A549 (cell line): Measurements from ENCODE around the gene CTBP1. TPM values are rescaled to one million over a fixed set of nuclear protein-coding genes. Genes with fewer than 3 reads are reported as not detected.

Experiments
- ATAC-seq, 2 experiments: fragments of 200-7000 bp in 1 of 2; fragments of >200 bp in 1 of 2; cut with Nextera tagmentation in 1 of 2; cut with Tn5 transposase in 1 of 2; 3 replicates each; pipeline versions ENCODE4 v1.8.0 to v1.9.1; 2018 to 2020; ENCODE audit warnings: mild to moderate bottlenecking in 1 of 2, moderate library complexity in 1 of 2
- CTCF ChIA-PET: fragments of 300-600 bp; sonication (Branson Sonifier 250); formaldehyde crosslinking; extraction: SDS; loops from one replicate; lab custom pipeline; 2021; ENCODE audit warnings: antibody characterized with exemption, inconsistent platforms; lab: Yijun Ruan, JAX
- POLR2A ChIA-PET: fragments of 350-600 bp; formaldehyde crosslinking; extraction: SDS; loops from one replicate; lab custom pipeline; 2021; ENCODE audit warnings: antibody characterized with exemption, inconsistent platforms; lab: Yijun Ruan, JAX
- DNase-seq, 2 experiments: peaks; one replicate each; pipeline versions ENCODE4 v3.0.0 to v3.0.0-alpha.2; 2011 to 2016; ENCODE audit warnings: low read depth in 1 of 2, low spot score in 1 of 2
- FAIRE-seq: peaks from 2 replicates; lab custom pipeline; 2011; peaks lifted over from hg19 to GRCh38; lab: Jason Lieb, UNC
- H3K27ac ChIP-seq, 2 experiments: fragments of >200 bp; sonication (Bioruptor Twin); formaldehyde crosslinking; 3 replicates each; pipeline ENCODE4 v1.5.1; 2016 to 2017
- H3K4me1 ChIP-seq: fragments of >200 bp; sonication (Bioruptor Twin); formaldehyde crosslinking; 3 replicates; pipeline ENCODE4 v1.6.1; 2016
- H3K4me2 ChIP-seq: fragments of >200 bp; sonication (Bioruptor Twin); formaldehyde crosslinking; 3 replicates; pipeline ENCODE4 v1.6.1; 2016
- H3K4me3 ChIP-seq: fragments of >200 bp; sonication (Bioruptor Twin); formaldehyde crosslinking; 3 replicates; pipeline ENCODE4 v1.5.1; 2016
- H3K9me3 ChIP-seq: fragments of >200 bp; sonication (Bioruptor Twin); formaldehyde crosslinking; 3 replicates; pipeline ENCODE4 v1.6.1; 2016
- CBX2 ChIP-seq: fragments of 200-600 bp; sonication (generic); IDR thresholded peaks from 2 replicates; pipeline ENCODE4 v1.6.1; 2016; ENCODE audit warnings: low read depth, mild to moderate bottlenecking, borderline replicate concordance
- CBX8 ChIP-seq: fragments of 200-600 bp; sonication (generic); IDR thresholded peaks from 2 replicates; pipeline ENCODE4 v1.6.1; 2016
- CEBPB ChIP-seq, 2 experiments: fragments of >200 bp in 1 of 2; sonication (Bioruptor Twin) in 1 of 2; formaldehyde crosslinking in 1 of 2; IDR thresholded peaks; 2 replicates each; pipeline ENCODE4 v1.6.1; 2012 to 2016
- EHMT2 ChIP-seq: fragments of 200-600 bp; sonication (generic); IDR thresholded peaks from 2 replicates; pipeline ENCODE4 v1.6.1; 2016; ENCODE audit warnings: antibody characterized with exemption, low read depth, mild to moderate bottlenecking, moderate library complexity
- EP300 ChIP-seq, 2 experiments: fragments of >200 bp; sonication (Bioruptor Twin); formaldehyde crosslinking; IDR thresholded peaks; 2 replicates in 1 of 2; 3 replicates in 1 of 2; pipeline ENCODE4 v1.6.1; 2016 to 2017
- FOSB ChIP-seq: fragments of 250-450 bp; sonication (Bioruptor Pico); IDR thresholded peaks from 2 replicates; pipeline ENCODE4 v1.5.0; 2020; ENCODE audit warnings: mild to moderate bottlenecking, moderate library complexity
- FOXS1 ChIP-seq: fragments of 250-450 bp; sonication (Bioruptor Pico); IDR thresholded peaks from 2 replicates; pipeline ENCODE4 v1.5.0; 2020; ENCODE audit warnings: mild to moderate bottlenecking, moderate library complexity
- GATA3 ChIP-seq: IDR thresholded peaks from 2 replicates; pipeline ENCODE4 v1.6.1; 2012; ENCODE audit warnings: borderline replicate concordance
- HDAC2 ChIP-seq: fragments of 200-600 bp; sonication (generic); IDR thresholded peaks from 2 replicates; pipeline ENCODE4 v1.6.1; 2016
- JUN ChIP-seq, 2 experiments: fragments of >200 bp; sonication (Bioruptor Twin); formaldehyde crosslinking; IDR thresholded peaks; 2 replicates in 1 of 2; 3 replicates in 1 of 2; pipeline ENCODE4 v1.6.1; 2016 to 2017
- KDM1A ChIP-seq: fragments of 200-600 bp; sonication (generic); IDR thresholded peaks from 2 replicates; pipeline ENCODE4 v1.6.1; 2016; ENCODE audit warnings: low read depth, mild to moderate bottlenecking
- KDM5A ChIP-seq: fragments of 200-600 bp; sonication (generic); IDR thresholded peaks from 2 replicates; pipeline ENCODE4 v1.6.1; 2016; ENCODE audit warnings: antibody characterized with exemption, mild to moderate bottlenecking
- MAFK ChIP-seq: fragments of 450-650 bp; IDR thresholded peaks from 2 replicates; pipeline ENCODE4 v1.6.1; 2014; ENCODE audit not compliant: partially characterized antibody
- MYC ChIP-seq: IDR thresholded peaks from 2 replicates; pipeline ENCODE4 v1.6.1; 2012; ENCODE audit warnings: mild to moderate bottlenecking, inconsistent platforms, low read length, improper control_type of control experiment, borderline replicate concordance
- NR3C1 ChIP-seq: fragments of >200 bp; sonication (Bioruptor Twin); formaldehyde crosslinking; IDR thresholded peaks from 3 replicates; pipeline ENCODE4 v1.6.1; 2017
- POLR2AphosphoS2 ChIP-seq: conservative IDR thresholded peaks from 2 replicates; pipeline ENCODE4 v1.6.1; 2012; ENCODE audit warnings: low read length, improper control_type of control experiment, inconsistent platforms
- RARB ChIP-seq: fragments of 250-450 bp; sonication (Bioruptor Pico); IDR thresholded peaks from 2 replicates; pipeline ENCODE4 v1.8.0; 2021; ENCODE audit warnings: mild to moderate bottlenecking, moderate library complexity
- RNF2 ChIP-seq: fragments of 200-600 bp; sonication (generic); IDR thresholded peaks from 2 replicates; pipeline ENCODE4 v1.6.1; 2016; ENCODE audit warnings: low read depth, mild to moderate bottlenecking, antibody characterized with exemption, moderate library complexity, borderline replicate concordance
- SMC3 ChIP-seq: fragments of >200 bp; sonication (Bioruptor Twin); formaldehyde crosslinking; IDR thresholded peaks from 3 replicates; pipeline ENCODE4 v1.6.1; 2018; ENCODE audit warnings: inconsistent platforms
- TP53 ChIP-seq: fragments of 250-450 bp; sonication (Bioruptor Pico); IDR thresholded peaks from 2 replicates; pipeline ENCODE4 v1.5.0; 2021; ENCODE audit warnings: mild to moderate bottlenecking, moderate library complexity
- ZSCAN20 ChIP-seq: fragments of 250-450 bp; sonication (Bioruptor Pico); IDR thresholded peaks from 2 replicates; pipeline ENCODE4 v1.8.0; 2022; ENCODE audit warnings: mild to moderate bottlenecking, moderate library complexity
- WGBS: methylation state at CpG from one replicate; pipeline ENCODE4 v1.1.6; 2017; ENCODE audit errors: missing lambda C conversion rate; 5-methylcytosine and 5-hydroxymethylcytosine counted together
- polyA plus RNA-seq, 4 experiments: library from polyadenylated mRNA; depleted of rRNA in 3 of 4; stranded (reverse); fragments of >200 nt; fragmentation: RNase III in 1 of 4; extraction: RNeasy Plus Mini Kit Qiagen cat#74134 plus additional on column Dnase treatment in 1 of 4; gene quantifications; 2 replicates in 3 of 4; 3 replicates in 1 of 4; pipeline ENCODE4 v1.2.3, GENCODE V29; 2011 to 2017
- TF ChIP-seq, protein P1 (sequence below): fragments of >200 bp; sonication (Bioruptor Twin); formaldehyde crosslinking; IDR thresholded peaks from 3 replicates; pipeline ENCODE4 v1.5.1; 2016
- TF ChIP-seq, protein P2 (sequence below): IDR thresholded peaks from 2 replicates; pipeline ENCODE4 v1.6.1; 2012
- TF ChIP-seq, protein P3 (sequence below): fragments of 250-450 bp; sonication (Bioruptor Pico); IDR thresholded peaks from 2 replicates; pipeline ENCODE4 v1.5.0; 2021; ENCODE audit warnings: mild to moderate bottlenecking, moderate library complexity, borderline replicate concordance
- TF ChIP-seq, protein P4 (sequence below): IDR thresholded peaks from 2 replicates; pipeline ENCODE4 v1.6.1; 2012; ENCODE audit warnings: low read depth, borderline replicate concordance
- TF ChIP-seq, protein P5 (sequence below): IDR thresholded peaks from 2 replicates; pipeline ENCODE4 v1.6.1; 2012

CTBP1 gene
- polyA plus RNA-seq, 2 of the 4 experiments (the other 2 are of a cell fraction): 43.1 to 93.1 TPM

DNA sequence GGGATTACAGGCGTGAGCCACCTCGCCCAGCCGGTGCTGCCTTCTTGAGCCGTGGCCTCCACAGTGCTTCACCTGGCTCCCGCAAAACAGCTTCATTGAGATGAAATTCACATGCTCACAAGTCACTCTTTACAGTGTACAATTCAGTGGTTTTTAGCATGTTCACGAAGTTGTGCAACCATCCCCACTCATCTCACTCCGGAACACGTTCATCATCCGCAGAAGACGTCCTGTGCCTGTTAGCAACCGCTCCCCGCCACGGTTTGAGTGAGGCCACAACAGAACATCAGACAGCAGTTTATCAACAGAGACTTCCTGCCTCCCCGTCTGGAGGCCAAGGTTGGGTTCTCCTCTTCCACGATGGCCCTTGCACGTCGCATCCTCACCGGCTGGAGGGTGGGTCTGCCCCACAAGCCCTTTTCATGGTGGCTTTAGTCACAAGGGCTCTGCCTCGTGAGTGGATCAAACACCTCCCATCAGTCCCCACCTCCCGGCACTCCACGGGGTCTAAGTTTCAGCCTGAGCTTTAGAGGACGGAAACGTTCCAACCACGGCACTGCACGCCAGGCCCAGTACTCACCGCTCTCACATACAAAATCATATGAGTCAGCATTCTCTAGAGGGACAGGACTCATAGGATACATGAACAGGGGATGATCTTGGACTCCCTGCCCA is 46.9 kb downstream of the CTBP1 start:
- ChIA-PET CTCF (no interaction called here), POLR2A (no interaction called here)
- ATAC-seq (no peak), FAIRE-seq (no peak), DNase-seq (no peak)
- Histone ChIP-seq H3K9me3 (no peaks in the 10 kb centered on the region), H3K4me2 (no peak overlapping the region), H3K4me3 (no peak overlapping the region), H3K4me1 (no peaks in the 10 kb centered on the region), H3K27ac (no peak overlapping the region)
- 88% methylated on average over 22 of the region's 26 CpGs for WGBS
- TF ChIP-seq MAFK (peak; percentile 77), TP53 (CRISPR knock-in tag) (no peak)

DNA sequence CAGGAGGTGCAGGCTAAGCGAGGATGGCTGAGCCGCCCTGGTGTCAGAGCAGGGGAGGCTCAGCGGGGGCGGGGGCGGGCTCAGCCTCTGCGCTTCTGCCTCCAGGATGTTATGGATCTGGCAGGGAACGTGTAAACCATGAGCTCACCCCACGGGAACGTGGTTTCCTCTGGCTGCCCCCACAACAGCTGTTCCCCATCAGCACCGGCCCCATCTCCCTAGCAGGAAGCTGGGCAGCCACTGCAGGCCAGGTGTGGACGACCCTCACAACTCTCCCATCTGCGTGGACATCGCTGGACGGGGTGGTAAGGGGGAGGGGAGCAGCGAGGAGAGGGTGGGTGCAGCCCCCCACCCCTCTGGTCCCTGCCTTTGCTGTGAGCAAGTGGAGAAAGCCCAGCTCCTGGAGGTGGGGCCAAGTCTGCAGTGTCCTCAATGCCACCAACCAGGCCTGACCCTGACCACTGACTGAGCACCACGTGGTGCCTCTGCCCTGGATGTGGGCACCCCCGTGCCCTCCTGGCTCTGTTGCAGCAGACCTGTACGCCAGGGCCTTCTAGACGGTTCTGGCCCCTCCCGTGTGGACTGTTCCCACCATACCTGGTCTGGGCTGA is 48.4 kb downstream of the CTBP1 start:
- Histone ChIP-seq H3K4me2 (no peak overlapping the region), H3K27ac (no peak overlapping the region; a peak in 1 of 6 replicates), H3K4me1 (no peaks in the 10 kb centered on the region), H3K4me3 (no peak overlapping the region), H3K9me3 (no peaks in the 10 kb centered on the region)
- FAIRE-seq (no peak), DNase-seq (no peak), ATAC-seq (peak in 1 of 2 experiments; percentile 31; a peak in 1 of 6 replicates)
- TF ChIP-seq MAFK: no peak
- no peak for TF ChIP-seq POLR2AphosphoS2
- no peak for TF ChIP-seq RNF2
- TF ChIP-seq, protein P1, sequence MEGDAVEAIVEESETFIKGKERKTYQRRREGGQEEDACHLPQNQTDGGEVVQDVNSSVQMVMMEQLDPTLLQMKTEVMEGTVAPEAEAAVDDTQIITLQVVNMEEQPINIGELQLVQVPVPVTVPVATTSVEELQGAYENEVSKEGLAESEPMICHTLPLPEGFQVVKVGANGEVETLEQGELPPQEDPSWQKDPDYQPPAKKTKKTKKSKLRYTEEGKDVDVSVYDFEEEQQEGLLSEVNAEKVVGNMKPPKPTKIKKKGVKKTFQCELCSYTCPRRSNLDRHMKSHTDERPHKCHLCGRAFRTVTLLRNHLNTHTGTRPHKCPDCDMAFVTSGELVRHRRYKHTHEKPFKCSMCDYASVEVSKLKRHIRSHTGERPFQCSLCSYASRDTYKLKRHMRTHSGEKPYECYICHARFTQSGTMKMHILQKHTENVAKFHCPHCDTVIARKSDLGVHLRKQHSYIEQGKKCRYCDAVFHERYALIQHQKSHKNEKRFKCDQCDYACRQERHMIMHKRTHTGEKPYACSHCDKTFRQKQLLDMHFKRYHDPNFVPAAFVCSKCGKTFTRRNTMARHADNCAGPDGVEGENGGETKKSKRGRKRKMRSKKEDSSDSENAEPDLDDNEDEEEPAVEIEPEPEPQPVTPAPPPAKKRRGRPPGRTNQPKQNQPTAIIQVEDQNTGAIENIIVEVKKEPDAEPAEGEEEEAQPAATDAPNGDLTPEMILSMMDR: no peak
- TF ChIP-seq RARB (CRISPR knock-in tag): no peak
- TF ChIP-seq EP300 (IDR thresholded peaks at IDR 0.05): no peak
- no peak for TF ChIP-seq HDAC2
- no peak for TF ChIP-seq KDM1A
- TF ChIP-seq KDM5A: no peak
- TF ChIP-seq FOXS1 (CRISPR knock-in tag): no peak
- no peak for TF ChIP-seq SMC3
- no peak for TF ChIP-seq CEBPB (IDR thresholded peaks at IDR 0.05)
- TF ChIP-seq ZSCAN20 (CRISPR knock-in tag): no peak
- TF ChIP-seq, protein P2, sequence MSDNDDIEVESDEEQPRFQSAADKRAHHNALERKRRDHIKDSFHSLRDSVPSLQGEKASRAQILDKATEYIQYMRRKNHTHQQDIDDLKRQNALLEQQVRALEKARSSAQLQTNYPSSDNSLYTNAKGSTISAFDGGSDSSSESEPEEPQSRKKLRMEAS: no peak
- TF ChIP-seq EHMT2: no peak
- TF ChIP-seq, protein P3, sequence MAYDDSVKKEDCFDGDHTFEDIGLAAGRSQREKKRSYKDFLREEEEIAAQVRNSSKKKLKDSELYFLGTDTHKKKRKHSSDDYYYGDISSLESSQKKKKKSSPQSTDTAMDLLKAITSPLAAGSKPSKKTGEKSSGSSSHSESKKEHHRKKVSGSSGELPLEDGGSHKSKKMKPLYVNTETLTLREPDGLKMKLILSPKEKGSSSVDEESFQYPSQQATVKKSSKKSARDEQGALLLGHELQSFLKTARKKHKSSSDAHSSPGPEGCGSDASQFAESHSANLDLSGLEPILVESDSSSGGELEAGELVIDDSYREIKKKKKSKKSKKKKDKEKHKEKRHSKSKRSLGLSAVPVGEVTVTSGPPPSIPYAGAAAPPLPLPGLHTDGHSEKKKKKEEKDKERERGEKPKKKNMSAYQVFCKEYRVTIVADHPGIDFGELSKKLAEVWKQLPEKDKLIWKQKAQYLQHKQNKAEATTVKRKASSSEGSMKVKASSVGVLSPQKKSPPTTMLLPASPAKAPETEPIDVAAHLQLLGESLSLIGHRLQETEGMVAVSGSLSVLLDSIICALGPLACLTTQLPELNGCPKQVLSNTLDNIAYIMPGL: no peak
- ChIA-PET POLR2A (no interaction called here), CTCF (interaction anchor here (1.4 kb wide), 1 partner anchor 33 kb away, joined by 5 read pairs; no protein-coding TSS in a partner anchor)
- 72% methylated on average over 10 of the region's 20 CpGs for WGBS

DNA sequence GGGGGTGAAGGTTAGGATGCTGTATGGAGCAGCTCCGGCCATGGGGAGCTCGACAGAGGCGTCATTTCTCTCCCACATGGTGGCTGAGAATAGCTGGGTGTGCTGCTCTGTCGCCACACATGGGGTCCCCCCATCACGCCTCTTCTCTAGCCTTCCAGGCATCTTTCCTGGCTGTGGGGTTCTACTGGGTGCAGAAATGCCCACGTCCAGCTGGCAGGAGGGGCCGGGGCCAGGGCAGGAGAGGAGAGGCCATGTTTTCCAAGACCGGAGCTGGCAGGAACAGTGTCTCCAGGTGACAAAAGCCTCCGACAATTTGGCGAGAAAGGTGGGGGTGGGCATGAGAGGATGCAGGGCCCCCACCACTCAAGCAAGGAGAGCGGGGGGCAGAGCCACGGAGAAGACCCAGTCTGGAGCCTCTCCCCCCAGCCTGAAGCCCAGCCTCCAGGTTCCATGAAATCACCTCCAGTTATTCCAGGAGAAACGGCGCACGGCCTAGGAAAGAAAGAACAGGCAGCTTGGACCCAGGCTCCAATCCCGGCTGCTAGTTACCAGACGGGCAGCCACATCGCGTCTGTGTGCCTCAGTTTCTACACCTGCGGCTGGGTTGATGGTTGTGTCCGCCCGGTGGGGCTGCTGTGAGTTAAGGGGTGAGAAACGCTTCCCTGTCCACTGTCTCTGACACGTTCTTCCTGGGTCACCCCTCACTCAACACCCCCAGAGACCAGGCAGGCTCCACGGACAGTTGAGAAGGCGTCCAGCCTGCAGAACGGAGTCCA is 49.2 kb downstream of the CTBP1 start:
- Histone ChIP-seq H3K4me2 (no peak overlapping the region), H3K9me3 (no peaks in the 10 kb centered on the region), H3K4me3 (no peak overlapping the region), H3K4me1 (no peaks in the 10 kb centered on the region), H3K27ac (no peak overlapping the region; a peak in 1 of 6 replicates)
- DNase-seq (no peak), FAIRE-seq (no peak), ATAC-seq (no peak)
- ChIA-PET POLR2A (no interaction called here), CTCF (interaction anchor here (1.4 kb wide), 1 partner anchor 32 kb away, joined by 5 read pairs; no protein-coding TSS in a partner anchor)
- WGBS: 86% methylated on average over 16 of the region's 27 CpGs
- TF ChIP-seq, protein P2: no peak
- TF ChIP-seq SMC3: no peak
- TF ChIP-seq MYC: no peak
- no peak for TF ChIP-seq CEBPB (IDR thresholded peaks at IDR 0.05)
- no peak for TF ChIP-seq NR3C1
- no peak for TF ChIP-seq KDM1A
- TF ChIP-seq, protein P4, sequence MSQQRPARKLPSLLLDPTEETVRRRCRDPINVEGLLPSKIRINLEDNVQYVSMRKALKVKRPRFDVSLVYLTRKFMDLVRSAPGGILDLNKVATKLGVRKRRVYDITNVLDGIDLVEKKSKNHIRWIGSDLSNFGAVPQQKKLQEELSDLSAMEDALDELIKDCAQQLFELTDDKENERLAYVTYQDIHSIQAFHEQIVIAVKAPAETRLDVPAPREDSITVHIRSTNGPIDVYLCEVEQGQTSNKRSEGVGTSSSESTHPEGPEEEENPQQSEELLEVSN: no peak
- TF ChIP-seq CBX2: no peak
- no peak for TF ChIP-seq CBX8
- no peak for TF ChIP-seq JUN (IDR thresholded peaks at IDR 0.05)
- no peak for TF ChIP-seq GATA3
- TF ChIP-seq FOSB: no peak
- TF ChIP-seq FOXS1 (CRISPR knock-in tag): no peak
- TF ChIP-seq, protein P5, sequence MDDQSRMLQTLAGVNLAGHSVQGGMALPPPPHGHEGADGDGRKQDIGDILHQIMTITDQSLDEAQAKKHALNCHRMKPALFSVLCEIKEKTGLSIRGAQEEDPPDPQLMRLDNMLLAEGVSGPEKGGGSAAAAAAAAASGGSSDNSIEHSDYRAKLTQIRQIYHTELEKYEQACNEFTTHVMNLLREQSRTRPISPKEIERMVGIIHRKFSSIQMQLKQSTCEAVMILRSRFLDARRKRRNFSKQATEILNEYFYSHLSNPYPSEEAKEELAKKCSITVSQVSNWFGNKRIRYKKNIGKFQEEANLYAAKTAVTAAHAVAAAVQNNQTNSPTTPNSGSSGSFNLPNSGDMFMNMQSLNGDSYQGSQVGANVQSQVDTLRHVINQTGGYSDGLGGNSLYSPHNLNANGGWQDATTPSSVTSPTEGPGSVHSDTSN: no peak
- TF ChIP-seq TP53 (CRISPR knock-in tag): no peak
